GM18508 (cell line): ENCODE results near the gene DMXL2.
"Not testable (repeated sequence)": the region's sequence is repeated elsewhere in the genome, so short reads cannot be mapped to it uniquely, and the experiment has no call there.

Experiments used
- ATAC-seq: cut with Tn5 transposase; IDR thresholded peaks from one replicate; pipeline ENCODE4 v1.9.1; 2021; ENCODE audit warnings: moderate number of reproducible peaks; ENCODE audit not compliant: insufficient read depth, unreplicated experiment

The DMXL2 gene

GRCh38 chr15:51579012-51579411, 43.6 kb downstream of the DMXL2 start:
- no peak for ATAC-seq

GRCh38 chr15:51577636-51578304, 44.8 kb downstream of the DMXL2 start:
- no peak for ATAC-seq

- no peak for ATAC-seq
Observed at GRCh38 chr15:51576911-51577500, 45.6 kb downstream of the DMXL2 start.

- no peak for ATAC-seq
Observed at GRCh38 chr15:51576286-51576850, 46.2 kb downstream of the DMXL2 start.

- ATAC-seq, result no peak
Observed at GRCh38 chr15:51575775-51576174, 46.8 kb downstream of the DMXL2 start.

- not testable (repeated sequence) for ATAC-seq
Observed at GRCh38 chr15:51573352-51573751, 49.2 kb downstream of the DMXL2 start.

GRCh38 chr15:51568939-51569784, 53.4 kb downstream of the DMXL2 start:
- ATAC-seq, result not testable (repeated sequence)

GRCh38 chr15:51561271-51561670, 61.3 kb downstream of the DMXL2 start:
- ATAC-seq, result no peak

- no peak for ATAC-seq
Observed at GRCh38 chr15:51558876-51559275, 63.7 kb downstream of the DMXL2 start.

- ATAC-seq, result no peak
Observed at GRCh38 chr15:51558411-51558810, 64.2 kb downstream of the DMXL2 start.

- no peak for ATAC-seq
Observed at GRCh38 chr15:51550841-51551240, 71.7 kb downstream of the DMXL2 start.

GRCh38 chr15:51547656-51548055, 74.9 kb downstream of the DMXL2 start:
- no peak for ATAC-seq

- no peak for ATAC-seq
Observed at GRCh38 chr15:51536965-51537574, 85.5 kb downstream of the DMXL2 start.

GRCh38 chr15:51533672-51534398, 88.7 kb downstream of the DMXL2 start:
- no peak for ATAC-seq

GRCh38 chr15:51526955-51527354, 95.6 kb downstream of the DMXL2 start:
- ATAC-seq, result no peak

GRCh38 chr15:51524376-51524775, 98.2 kb downstream of the DMXL2 start:
- no peak for ATAC-seq

GRCh38 chr15:51516291-51516690, 106.3 kb downstream of the DMXL2 start:
- no peak for ATAC-seq

- ATAC-seq, result no peak
Observed at GRCh38 chr15:51505251-51505650, 117.3 kb downstream of the DMXL2 start.

- no peak for ATAC-seq
Observed at GRCh38 chr15:51503003-51503402, 119.6 kb downstream of the DMXL2 start.
